Astrocyte of the hippocampus (primary cell): Measurements from ENCODE around the gene FBXO21.

Source experiments
- DNase-seq: peaks from one replicate; pipeline ENCODE4 v3.0.0; 2011; ENCODE audit warnings: low read depth, low spot score

Gene FBXO21

GRCh38 chr12:117166107-117166506, 24.2 kb downstream of the FBXO21 start:
- no peak for DNase-seq

GRCh38 chr12:117165342-117165741, 24.9 kb downstream of the FBXO21 start:
- no peak for DNase-seq

GRCh38 chr12:117162633-117163032, 27.6 kb downstream of the FBXO21 start:
- no peak for DNase-seq

GRCh38 chr12:117162167-117162539, 28.1 kb downstream of the FBXO21 start:
- DNase-seq = no peak

GRCh38 chr12:117161460-117162166, 28.7 kb downstream of the FBXO21 start:
- no peak for DNase-seq

- no peak for DNase-seq
Observed at GRCh38 chr12:117159674-117160073, 30.6 kb downstream of the FBXO21 start.

- DNase-seq = peak; percentile 59
Observed at GRCh38 chr12:117158911-117159553, 31.2 kb downstream of the FBXO21 start.

- no peak for DNase-seq
Observed at GRCh38 chr12:117158096-117158495, 32.2 kb downstream of the FBXO21 start.

- DNase-seq = peak; percentile 62
Observed at GRCh38 chr12:117155278-117156060, 34.8 kb downstream of the FBXO21 start.

- no peak for DNase-seq
Observed at GRCh38 chr12:117152793-117153775, 37.2 kb downstream of the FBXO21 start.

GRCh38 chr12:117151403-117152031, 38.8 kb downstream of the FBXO21 start:
- DNase-seq = no peak

- DNase-seq = no peak
Observed at GRCh38 chr12:117149431-117149830, 40.8 kb downstream of the FBXO21 start.

GRCh38 chr12:117148642-117149041, 41.6 kb downstream of the FBXO21 start:
- no peak for DNase-seq

- DNase-seq = no peak
Observed at GRCh38 chr12:117147639-117148038, 42.6 kb downstream of the FBXO21 start.

- no peak for DNase-seq
Observed at GRCh38 chr12:117145597-117146154, 44.6 kb downstream of the FBXO21 start.

- DNase-seq = no peak
Observed at GRCh38 chr12:117144599-117144998, 45.7 kb downstream of the FBXO21 start.

GRCh38 chr12:117143008-117143532, 47.2 kb downstream of the FBXO21 start:
- DNase-seq = no peak

GRCh38 chr12:117142094-117142493, 48.2 kb downstream of the FBXO21 start:
- DNase-seq = no peak

GRCh38 chr12:117141097-117141898, 49.0 kb downstream of the FBXO21 start:
- no peak for DNase-seq
